H1 (cell line): ENCODE measurements around the gene FOSL2. TPM values are rescaled to one million over a fixed set of nuclear protein-coding genes. Genes with fewer than 3 reads are reported as not detected.

Experiments used
- CTCF ChIA-PET: fragments of 300-600 bp; sonication (Branson Sonifier 250); formaldehyde crosslinking; loops from one replicate; lab custom pipeline; 2021; ENCODE audit not compliant: partially characterized antibody; lab: Charles Lee
- POLR2A ChIA-PET: fragments of 300-600 bp; sonication (Branson Sonifier 250); formaldehyde crosslinking; loops from one replicate; lab custom pipeline; 2021; ENCODE audit warnings: inconsistent platforms; ENCODE audit not compliant: partially characterized antibody; lab: Charles Lee
- DNase-seq, 2 experiments: peaks; one replicate each; pipeline versions ENCODE4 v3.0.0 to v3.0.0-alpha.2; 2010 to 2022; ENCODE audit warnings: low spot score in 2 of 2, low read depth in 1 of 2, mixed read lengths in 1 of 2
- FAIRE-seq: peaks from 2 replicates; lab custom pipeline; 2011; peaks lifted over from hg19 to GRCh38; lab: Jason Lieb, UNC
- H2AFZ ChIP-seq: 2 replicates; pipeline ENCODE4 v1.8.1; 2012; ENCODE audit warnings: low read length, inconsistent platforms
- H2AK5ac ChIP-seq: 2 replicates; pipeline ENCODE4 v1.6.1; 2013; ENCODE audit warnings: low read depth, low read length
- H2BK120ac ChIP-seq: replicated peaks from 2 replicates; pipeline ENCODE3; 2013; ENCODE audit warnings: low read depth, low read length, inconsistent platforms
- H2BK12ac ChIP-seq: 2 replicates; pipeline ENCODE4 v1.6.1; 2013; ENCODE audit warnings: low read depth, low read length
- H2BK15ac ChIP-seq: 2 replicates; pipeline ENCODE4 v1.6.1; 2013; ENCODE audit warnings: low read length
- H2BK20ac ChIP-seq: 2 replicates; pipeline ENCODE4 v1.6.1; 2013; ENCODE audit warnings: low read length
- H2BK5ac ChIP-seq: 2 replicates; pipeline ENCODE4 v1.6.1; 2013; ENCODE audit warnings: low read depth, low read length
- H3K14ac ChIP-seq: 2 replicates; pipeline ENCODE4 v1.6.1; 2013; ENCODE audit warnings: inconsistent platforms; ENCODE audit not compliant: insufficient read length
- H3K18ac ChIP-seq: 2 replicates; pipeline ENCODE4 v1.6.1; 2013; ENCODE audit warnings: low read length; ENCODE audit errors: extremely low read depth
- H3K23ac ChIP-seq: 2 replicates; pipeline ENCODE4 v1.6.1; 2013; ENCODE audit warnings: inconsistent platforms; ENCODE audit not compliant: insufficient read length
- H3K23me2 ChIP-seq: 2 replicates; pipeline ENCODE4 v1.6.1; 2013; ENCODE audit warnings: low read depth, low read length
- H3K27ac ChIP-seq: 2 replicates; pipeline ENCODE4 v1.6.1; 2011; ENCODE audit warnings: low read depth, low read length, inconsistent platforms
- H3K27me3 ChIP-seq, 4 experiments: replicated peaks in 1 of 4; 1 replicate in 1 of 4; 2 replicates in 3 of 4; pipeline versions ENCODE4 v1.6.1 to v1.8.1; 2011 to 2013; ENCODE audit warnings: low read length in 3 of 4, mild to moderate bottlenecking in 3 of 4, inconsistent platforms in 2 of 4, mixed read lengths in 2 of 4, moderate library complexity in 1 of 4; ENCODE audit not compliant: control insufficient read depth in 3 of 4, insufficient read depth in 3 of 4; ENCODE audit errors: extremely low read depth in 1 of 4
- H3K36me3 ChIP-seq, 4 experiments: 2 replicates each; pipeline versions ENCODE4 v1.6.1 to v1.8.1; 2011 to 2013; ENCODE audit warnings: mild to moderate bottlenecking in 4 of 4, low read length in 3 of 4, moderate library complexity in 2 of 4, control low read depth in 1 of 4, inconsistent platforms in 1 of 4; ENCODE audit not compliant: insufficient read depth in 4 of 4, control insufficient read depth in 2 of 4
- H3K4ac ChIP-seq: replicated peaks from 2 replicates; pipeline ENCODE3; 2013; ENCODE audit warnings: low read length, low read depth, mixed read lengths, inconsistent platforms; ENCODE audit not compliant: insufficient read length
- H3K4me1 ChIP-seq, 4 experiments: replicated peaks in 1 of 4; 1 replicate in 1 of 4; 2 replicates in 3 of 4; pipeline versions ENCODE4 v1.6.1 to v1.8.1; 2011 to 2013; ENCODE audit warnings: low read length in 3 of 4, inconsistent platforms in 2 of 4, mixed read lengths in 1 of 4; ENCODE audit not compliant: insufficient read depth in 4 of 4, control insufficient read depth in 3 of 4
- H3K4me2 ChIP-seq, 2 experiments: 2 replicates each; pipeline versions ENCODE4 v1.6.1 to v1.8.1; 2011 to 2013; ENCODE audit warnings: low read depth in 2 of 2, low read length in 2 of 2, control low read depth in 1 of 2, inconsistent platforms in 1 of 2, mild to moderate bottlenecking in 1 of 2; ENCODE audit not compliant: insufficient read depth in 1 of 2
- H3K4me3 ChIP-seq, 4 experiments: fragments of 200-600, 300-600 bp in 1 of 4; sonication (generic), shearing (Covaris generic), sonication (Bioruptor Twin) in 1 of 4; 2 replicates each; pipeline versions ENCODE4 v1.5.1 to v1.8.1; 2011 to 2016; ENCODE audit warnings: low read length in 4 of 4, low read depth in 3 of 4, control low read depth in 2 of 4, inconsistent platforms in 2 of 4, mild to moderate bottlenecking in 2 of 4, mixed read lengths in 1 of 4, moderate library complexity in 1 of 4; ENCODE audit not compliant: insufficient read depth in 2 of 4; ENCODE audit errors: extremely low read depth in 1 of 4
- H3K56ac ChIP-seq: replicated peaks from 2 replicates; pipeline ENCODE3; 2013; ENCODE audit warnings: low read depth, mild to moderate bottlenecking, mixed read lengths, low read length, inconsistent platforms; ENCODE audit not compliant: insufficient read length
- H3K79me1 ChIP-seq: 2 replicates; pipeline ENCODE4 v1.6.1; 2013; ENCODE audit warnings: low read depth, low read length, control low read depth
- H3K79me2 ChIP-seq, 2 experiments: 2 replicates each; pipeline versions ENCODE4 v1.6.1 to v1.8.1; 2012 to 2013; ENCODE audit warnings: low read length in 2 of 2, mild to moderate bottlenecking in 2 of 2, inconsistent platforms in 1 of 2; ENCODE audit not compliant: insufficient read depth in 2 of 2, control insufficient read depth in 1 of 2
- H3K9ac ChIP-seq, 4 experiments: replicated peaks in 1 of 4; 1 replicate in 1 of 4; 2 replicates in 3 of 4; pipeline versions ENCODE4 v1.6.1 to v1.8.1; 2011 to 2013; ENCODE audit warnings: low read depth in 3 of 4, low read length in 3 of 4, control low read depth in 2 of 4, mild to moderate bottlenecking in 2 of 4, moderate library complexity in 2 of 4, inconsistent platforms in 1 of 4; ENCODE audit errors: extremely low read depth in 1 of 4
- H3K9me3 ChIP-seq, 2 experiments: 2 replicates each; pipeline versions ENCODE4 v1.6.1 to v1.8.1; 2012 to 2013; ENCODE audit warnings: mild to moderate bottlenecking in 2 of 2, moderate library complexity in 2 of 2, control low read depth in 1 of 2, inconsistent platforms in 1 of 2, low read depth in 1 of 2, low read length in 1 of 2, mixed read lengths in 1 of 2; ENCODE audit not compliant: insufficient read depth in 2 of 2
- H4K20me1 ChIP-seq, 2 experiments: replicated peaks in 1 of 2; 2 replicates each; pipeline versions ENCODE3 to v1.8.1; 2011 to 2013; ENCODE audit warnings: inconsistent platforms in 2 of 2, low read length in 2 of 2, mild to moderate bottlenecking in 1 of 2; ENCODE audit not compliant: insufficient read depth in 2 of 2, control insufficient read depth in 1 of 2
- H4K5ac ChIP-seq: 2 replicates; pipeline ENCODE4 v1.6.1; 2013; ENCODE audit warnings: low read length, low read depth, mixed read lengths, inconsistent platforms; ENCODE audit not compliant: insufficient read length
- H4K8ac ChIP-seq: 2 replicates; pipeline ENCODE4 v1.8.0; 2013; ENCODE audit warnings: mild to moderate bottlenecking, moderate library complexity, low read length, inconsistent platforms; ENCODE audit not compliant: insufficient read depth; ENCODE audit errors: extremely low read depth
- H4K91ac ChIP-seq: replicated peaks from 2 replicates; pipeline ENCODE3; 2013; ENCODE audit warnings: low read length, mixed read lengths, inconsistent platforms; ENCODE audit not compliant: insufficient read length
- RAD21 ChIP-seq, 2 experiments: IDR thresholded peaks in 1 of 2; conservative IDR thresholded peaks in 1 of 2; 2 replicates each; pipeline ENCODE4 v1.6.1; 2011; ENCODE audit warnings: low read depth in 2 of 2, low read length in 2 of 2, improper control_type of control experiment in 1 of 2, inconsistent platforms in 1 of 2, mild to moderate bottlenecking in 1 of 2, moderate library complexity in 1 of 2
- SIN3A ChIP-seq, 2 experiments: IDR thresholded peaks in 1 of 2; conservative IDR thresholded peaks in 1 of 2; 2 replicates each; pipeline ENCODE4 v1.6.1; 2011 to 2012; ENCODE audit warnings: low read length in 2 of 2, improper control_type of control experiment in 1 of 2, low read depth in 1 of 2, mild to moderate bottlenecking in 1 of 2
- TBP ChIP-seq: IDR thresholded peaks from 2 replicates; pipeline ENCODE4 v1.6.1; 2011; ENCODE audit warnings: low read depth, low read length, improper control_type of control experiment
- WGBS, 2 experiments: shearing (Covaris generic) in 1 of 2; methylation state at CpG; one replicate each; pipeline versions ENCODE4 v1.1.6 to v1.1.7; 2013 to 2015; ENCODE audit warnings: low lambda C conversion rate in 2 of 2, mixed read lengths in 2 of 2, inconsistent platforms in 1 of 2, low coverage in 1 of 2, missing lambda C conversion rate in 1 of 2; ENCODE audit not compliant: insufficient replicate concordance in 2 of 2, insufficient coverage in 1 of 2, insufficient read length in 1 of 2; ENCODE audit errors: extremely low coverage in 1 of 2, missing lambda C conversion rate in 1 of 2; 5-methylcytosine and 5-hydroxymethylcytosine counted together
- polyA plus RNA-seq, 7 experiments: library from polyadenylated mRNA; depleted of rRNA in 3 of 7; stranded (reverse) in 5 of 7; unstranded in 2 of 7; fragments of >200 nt in 5 of 7; fragments of 200-250 nt in 2 of 7; gene quantifications; 1 replicate in 5 of 7; 2 replicates in 1 of 7; 4 replicates in 1 of 7; pipeline versions ENCODE4 v1.2.1 to v1.2.3, GENCODE V29; 2011 to 2013; ENCODE audit warnings: missing spikeins in 2 of 7, mixed read lengths in 2 of 7
- total RNA-seq: library from RNA; stranded (reverse); fragmentation: NEBNext Ultra II Directional; extraction: Animal tissue kit (Norgen Biotek cat#: 25700); gene quantifications from 2 replicates; pipeline ENCODE4 v1.2.1, GENCODE V29; 2021
- TF ChIP-seq, protein P1 (sequence below), 3 experiments: IDR thresholded peaks; 1 replicate in 2 of 3; 2 replicates in 1 of 3; pipeline versions ENCODE4 v1.5.1 to v1.6.1; 2011; ENCODE audit warnings: low read length in 3 of 3, mild to moderate bottlenecking in 3 of 3, inconsistent platforms in 2 of 3, low read depth in 1 of 3, moderate library complexity in 1 of 3; ENCODE audit not compliant: insufficient read depth in 1 of 3; ENCODE audit errors: control extremely low read depth in 1 of 3

The FOSL2 gene
- total and polyA plus RNA-seq, 2 of the 8 experiments (the other 6 are each of a cell fraction or from before 2014, with no cell fraction given) = 1.5 to 4.5 TPM

DNA sequence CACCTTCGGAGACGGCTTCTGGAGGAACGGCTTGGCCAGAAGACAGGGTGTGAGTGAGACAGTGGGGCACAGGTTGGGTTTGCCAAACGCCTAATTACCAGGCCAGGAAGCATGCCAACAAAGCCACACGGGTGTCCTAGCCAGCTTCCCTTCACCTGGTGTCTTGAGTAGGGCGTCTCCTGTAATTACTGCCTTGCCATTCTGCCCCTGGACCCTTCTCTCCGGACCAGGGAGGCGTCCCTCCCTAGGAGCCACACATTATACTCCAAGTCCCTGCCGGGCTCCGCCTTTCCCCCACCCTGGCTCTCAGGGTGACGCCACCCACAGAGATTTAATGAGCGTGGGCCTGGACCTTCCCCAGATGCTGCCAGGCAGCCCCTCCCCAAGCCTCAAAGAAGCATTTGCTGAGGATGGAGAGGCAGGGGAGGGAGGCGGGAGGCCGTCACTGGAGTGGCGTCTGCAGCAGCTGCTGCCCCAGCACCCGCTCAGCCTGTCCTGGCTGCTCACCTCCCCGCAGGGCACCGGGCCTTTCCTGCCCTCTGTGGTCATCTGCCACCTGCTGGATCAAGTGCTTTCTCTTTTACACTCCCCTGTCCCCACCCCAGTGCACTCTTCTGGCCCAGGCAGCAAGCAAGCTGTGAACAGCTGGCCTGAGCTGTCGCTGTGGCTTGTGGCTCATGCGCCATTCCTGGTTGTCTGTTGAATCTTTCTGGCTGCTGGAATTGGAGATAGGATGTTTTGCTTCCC, 20.7 kb downstream of the FOSL2 start:
- Histone ChIP-seq H3K9ac (no peak overlapping the region), H3K4me2 (no peak overlapping the region), H3K27ac (no peak overlapping the region)

More for the DNA sequence above, 20.7 kb downstream of the FOSL2 start:
- TF ChIP-seq TBP (no peak), RAD21 (IDR thresholded peaks at IDR 0.05 in 1 of 2, conservative IDR thresholded peaks at IDR 0.05 in 1 of 2; ENCODE audit: low read depth in 2 of 2, low read length in 2 of 2) (peak; percentile 18 to 51; a peak in 3 of 4 replicates), SIN3A (conservative IDR thresholded peaks at IDR 0.05 in 1 of 2, IDR thresholded peaks at IDR 0.05 in 1 of 2; ENCODE audit: low read depth in 1 of 2, low read length in 2 of 2) (0 out of 4 replicates have a peak, but pooled peaks have one; percentile 46 to 60)
- TF ChIP-seq, protein P1, sequence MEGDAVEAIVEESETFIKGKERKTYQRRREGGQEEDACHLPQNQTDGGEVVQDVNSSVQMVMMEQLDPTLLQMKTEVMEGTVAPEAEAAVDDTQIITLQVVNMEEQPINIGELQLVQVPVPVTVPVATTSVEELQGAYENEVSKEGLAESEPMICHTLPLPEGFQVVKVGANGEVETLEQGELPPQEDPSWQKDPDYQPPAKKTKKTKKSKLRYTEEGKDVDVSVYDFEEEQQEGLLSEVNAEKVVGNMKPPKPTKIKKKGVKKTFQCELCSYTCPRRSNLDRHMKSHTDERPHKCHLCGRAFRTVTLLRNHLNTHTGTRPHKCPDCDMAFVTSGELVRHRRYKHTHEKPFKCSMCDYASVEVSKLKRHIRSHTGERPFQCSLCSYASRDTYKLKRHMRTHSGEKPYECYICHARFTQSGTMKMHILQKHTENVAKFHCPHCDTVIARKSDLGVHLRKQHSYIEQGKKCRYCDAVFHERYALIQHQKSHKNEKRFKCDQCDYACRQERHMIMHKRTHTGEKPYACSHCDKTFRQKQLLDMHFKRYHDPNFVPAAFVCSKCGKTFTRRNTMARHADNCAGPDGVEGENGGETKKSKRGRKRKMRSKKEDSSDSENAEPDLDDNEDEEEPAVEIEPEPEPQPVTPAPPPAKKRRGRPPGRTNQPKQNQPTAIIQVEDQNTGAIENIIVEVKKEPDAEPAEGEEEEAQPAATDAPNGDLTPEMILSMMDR (IDR thresholded peaks at IDR 0.05; ENCODE audit: control extremely low read depth in 1 of 3, insufficient read depth in 1 of 3, low read depth in 1 of 3, low read length in 3 of 3) = peak; percentile 39 to 50 (median 44); a peak in 3 of 4 replicates
- TF ChIP-seq, all 59 proteins: peak for 3
- no peak overlapping the region for H3K23ac ChIP-seq
- POLR2A ChIA-PET = interaction anchor here (0.9 to 1.5 kb wide), 2 partner anchors 12 to 13 kb away, joined by 4 read pairs; no protein-coding TSS in a partner anchor
- peaks cover 0 to 6% (median 0%) of the 10 kb centered on the region in 4 experiments; a peak in 1 of 8 replicates for H3K36me3 ChIP-seq
- H2BK5ac ChIP-seq = no peak overlapping the region
- no peak overlapping the region; the same call in 1 of the 2 replicates for H2BK20ac ChIP-seq
- no peak overlapping the region for H3K4me3 ChIP-seq
- H2BK12ac ChIP-seq = no peak overlapping the region
- no peaks in the 10 kb centered on the region for H3K23me2 ChIP-seq
- H4K8ac ChIP-seq = no peak overlapping the region
- FAIRE-seq (no peak), DNase-seq (peak in 1 of 2 experiments; percentile 62)
- H3K18ac ChIP-seq = 0 out of 2 replicates have a peak overlapping the region, but pooled peaks have one; percentile 3
- H3K56ac ChIP-seq = no peak overlapping the region
- no peak overlapping the region for H3K14ac ChIP-seq
- H2AFZ ChIP-seq = no peak overlapping the region
- no peak overlapping the region for H2AK5ac ChIP-seq
- H4K20me1 ChIP-seq = peaks cover 0 to 2% of the 10 kb centered on the region in 2 experiments
- no peak overlapping the region for H4K91ac ChIP-seq
- 87% methylated on average over 14 of the region's 20 CpGs; no CpG with 5 or more reads in 1 of the 2 experiments for WGBS, 2 experiments
- no peaks in the 10 kb centered on the region for H3K9me3 ChIP-seq
- 0 out of 2 replicates have a peak overlapping the region, but pooled peaks have one; percentile 18 for H2BK15ac ChIP-seq
- H4K5ac ChIP-seq = no peak overlapping the region
- no peaks in the 10 kb centered on the region; a peak in 1 of 7 replicates for H3K27me3 ChIP-seq
- no peaks in the 10 kb centered on the region for H3K79me1 ChIP-seq
- CTCF ChIA-PET = interaction anchor here (0.7 to 4.2 kb wide), 14 partner anchors 10 to 731 kb away, joined by 3 to 28 read pairs (median 4); no protein-coding TSS in a partner anchor
- H3K79me2 ChIP-seq = no peaks in the 10 kb centered on the region
- H3K4ac ChIP-seq = no peak overlapping the region
- H3K4me1 ChIP-seq = peaks cover 0 to 12% (median 7%) of the 10 kb centered on the region in 4 experiments; a peak in 6 of 7 replicates
- no peak overlapping the region for H2BK120ac ChIP-seq
